Keratinocyte (primary cell): ENCODE data around the gene GALNT2. TPM values are rescaled to one million over a fixed set of nuclear protein-coding genes. Genes with fewer than 3 reads are reported as not detected.

Experiments used
- DNase-seq: peaks from one replicate; pipeline ENCODE4 v3.0.0-alpha.2; 2011; ENCODE audit warnings: low read depth, missing footprints, low spot score
- FAIRE-seq: peaks from 2 replicates; lab custom pipeline; 2011; peaks lifted over from hg19 to GRCh38; lab: Jason Lieb, UNC
- H2AFZ ChIP-seq: 2 replicates; pipeline ENCODE4 v1.6.0; 2012; ENCODE audit warnings: low read length, control low read depth, inconsistent platforms; ENCODE audit not compliant: control insufficient read depth
- H3K27ac ChIP-seq: 2 replicates; pipeline ENCODE4 v1.5.1; 2011; ENCODE audit warnings: low read length; ENCODE audit not compliant: control insufficient read depth, insufficient read depth
- H3K27me3 ChIP-seq: 3 replicates; pipeline ENCODE4 v1.6.0; 2011; ENCODE audit warnings: low read length; ENCODE audit not compliant: control insufficient read depth, insufficient read depth; ENCODE audit errors: extremely low read depth
- H3K36me3 ChIP-seq, 2 experiments: 2 replicates in 1 of 2; 3 replicates in 1 of 2; pipeline ENCODE4 v1.5.1; 2011; ENCODE audit warnings: low read length in 2 of 2, mild to moderate bottlenecking in 1 of 2; ENCODE audit not compliant: control insufficient read depth in 2 of 2, insufficient read depth in 2 of 2; ENCODE audit errors: extremely low read depth in 1 of 2
- H3K4me1 ChIP-seq: 3 replicates; pipeline ENCODE4 v1.5.1; 2011; ENCODE audit warnings: low read length; ENCODE audit not compliant: control insufficient read depth, insufficient read depth; ENCODE audit errors: extremely low read depth
- H3K4me2 ChIP-seq: 3 replicates; pipeline ENCODE4 v1.6.0; 2011; ENCODE audit warnings: low read depth, low read length; ENCODE audit not compliant: control insufficient read depth, insufficient read depth; ENCODE audit errors: extremely low read depth
- H3K4me3 ChIP-seq, 3 experiments: fragments of 200-600 bp in 1 of 3; sonication (generic) in 1 of 3; 2 replicates in 2 of 3; 3 replicates in 1 of 3; pipeline ENCODE4 v1.5.1; 2011 to 2016; ENCODE audit warnings: low read length in 3 of 3, mild to moderate bottlenecking in 3 of 3, control low read depth in 2 of 3, inconsistent platforms in 1 of 3, low read depth in 1 of 3, mixed read lengths in 1 of 3, mixed run types in 1 of 3, moderate library complexity in 1 of 3; ENCODE audit not compliant: control insufficient read depth in 2 of 3, insufficient read depth in 2 of 3; ENCODE audit errors: extremely low read depth in 1 of 3
- H3K79me2 ChIP-seq: 2 replicates; pipeline ENCODE4 v1.6.0; 2012; ENCODE audit warnings: low read length; ENCODE audit not compliant: control insufficient read depth, insufficient read depth
- H3K9ac ChIP-seq: 3 replicates; pipeline ENCODE4 v1.6.0; 2011; ENCODE audit warnings: low read length; ENCODE audit not compliant: control insufficient read depth, insufficient read depth; ENCODE audit errors: extremely low read depth
- H3K9me1 ChIP-seq: 3 replicates; pipeline ENCODE4 v1.6.0; 2011; ENCODE audit warnings: low read length; ENCODE audit not compliant: control insufficient read depth, insufficient read depth; ENCODE audit errors: extremely low read depth
- H3K9me3 ChIP-seq: 2 replicates; pipeline ENCODE4 v1.5.1; 2012; ENCODE audit warnings: low read depth, low read length; ENCODE audit not compliant: control insufficient read depth
- H4K20me1 ChIP-seq: 3 replicates; pipeline ENCODE4 v1.6.0; 2011; ENCODE audit warnings: low read length; ENCODE audit not compliant: control insufficient read depth, insufficient read depth; ENCODE audit errors: extremely low read depth
- EZH2 ChIP-seq: IDR thresholded peaks from one replicate; pipeline ENCODE4 v1.6.1; 2012; ENCODE audit warnings: inconsistent platforms, mild to moderate bottlenecking, low read length, moderate library complexity
- dilution Hi-C: fragments of 300-500 bp; cut with MboI; formaldehyde crosslinking; loops from one replicate; pipeline ENCODE4 v1.7.0; 2020; ENCODE audit warnings: low sequenced_read_pairs; ENCODE audit not compliant: extremely low pct_ligation_motif_present
- polyA plus RNA-seq, 5 experiments: library from polyadenylated mRNA; depleted of rRNA in 3 of 5; stranded (reverse) in 3 of 5; stranded (forward) in 1 of 5; unstranded in 1 of 5; fragments of >200 nt; gene quantifications; 1 replicate in 1 of 5; 2 replicates in 3 of 5; 3 replicates in 1 of 5; pipeline versions ENCODE4 v1.2.1 to v1.2.3, GENCODE V29; 2011 to 2012; ENCODE audit warnings: missing spikeins in 2 of 5, low read depth in 1 of 5, low replicate concordance in 1 of 5
- TF ChIP-seq, protein P1 (sequence below), 3 experiments: IDR thresholded peaks in 1 of 3; conservative IDR thresholded peaks in 1 of 3; optimal IDR thresholded peaks in 1 of 3; 2 replicates in 2 of 3; 3 replicates in 1 of 3; pipeline versions ENCODE3 to v1.5.1; 2011; ENCODE audit warnings: low read length in 3 of 3, mild to moderate bottlenecking in 3 of 3, moderate library complexity in 2 of 3, control low read depth in 1 of 3, inconsistent platforms in 1 of 3; ENCODE audit not compliant: insufficient read depth in 2 of 3; ENCODE audit errors: extremely low read depth in 1 of 3

GALNT2 gene
- polyA plus RNA-seq, 1 donor (not counting 4 experiments of a cell fraction or from before 2014, with no cell fraction given): 61.7 TPM

DNA sequence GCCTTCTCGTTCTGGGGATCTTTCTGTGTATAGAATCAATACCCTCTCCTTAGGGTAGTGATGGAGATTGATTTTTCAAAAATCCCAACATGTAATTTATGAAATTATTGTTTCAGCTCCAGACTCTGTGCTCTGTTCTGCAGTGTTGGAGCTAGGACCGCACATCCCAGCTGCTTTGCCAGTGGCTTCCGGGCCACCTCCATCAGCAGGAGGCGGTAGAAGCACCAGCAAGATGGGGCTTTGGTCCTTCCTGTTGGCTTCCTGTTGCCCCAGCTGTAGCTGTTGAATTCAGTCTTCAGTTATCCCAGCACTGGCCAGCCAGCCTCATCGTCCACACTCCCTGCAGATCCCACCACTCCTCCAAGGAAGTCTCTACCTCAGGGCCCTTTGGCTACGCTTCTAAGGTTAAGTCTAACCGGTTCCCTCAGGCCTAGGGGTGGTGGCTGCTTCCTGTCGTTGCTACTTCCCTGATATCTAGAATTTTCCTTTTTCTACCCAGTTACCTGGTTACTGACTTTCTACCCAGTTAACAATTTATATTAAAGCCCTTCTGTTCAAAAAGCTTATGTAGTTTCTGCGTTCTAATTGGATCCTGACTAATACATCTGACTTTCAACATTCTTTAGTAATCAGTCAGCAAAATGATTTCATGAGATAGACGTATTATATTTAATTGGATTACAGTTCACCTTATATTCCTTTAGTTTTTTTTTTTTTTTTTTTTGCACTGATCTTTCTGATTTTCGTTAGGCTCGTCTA lies 24.6 kb downstream of the GALNT2 start:
- Histone ChIP-seq H3K4me1 (peaks cover 35% of the 10 kb centered on the region), H3K4me2 (peak overlapping the region; percentile 53), H3K27me3 (no peaks in the 10 kb centered on the region), H3K4me3 (no peak overlapping the region), H3K27ac (peak overlapping the region; percentile 66), H3K9ac (peak overlapping the region; percentile 2), H3K9me1 (no peaks in the 10 kb centered on the region), H4K20me1 (no peaks in the 10 kb centered on the region), H2AFZ (no peak overlapping the region), H3K36me3 (peaks cover 17 to 18% of the 10 kb centered on the region in 2 experiments), H3K9me3 (no peaks in the 10 kb centered on the region), H3K79me2 (peaks cover 88% of the 10 kb centered on the region)
- TF ChIP-seq, protein P1, sequence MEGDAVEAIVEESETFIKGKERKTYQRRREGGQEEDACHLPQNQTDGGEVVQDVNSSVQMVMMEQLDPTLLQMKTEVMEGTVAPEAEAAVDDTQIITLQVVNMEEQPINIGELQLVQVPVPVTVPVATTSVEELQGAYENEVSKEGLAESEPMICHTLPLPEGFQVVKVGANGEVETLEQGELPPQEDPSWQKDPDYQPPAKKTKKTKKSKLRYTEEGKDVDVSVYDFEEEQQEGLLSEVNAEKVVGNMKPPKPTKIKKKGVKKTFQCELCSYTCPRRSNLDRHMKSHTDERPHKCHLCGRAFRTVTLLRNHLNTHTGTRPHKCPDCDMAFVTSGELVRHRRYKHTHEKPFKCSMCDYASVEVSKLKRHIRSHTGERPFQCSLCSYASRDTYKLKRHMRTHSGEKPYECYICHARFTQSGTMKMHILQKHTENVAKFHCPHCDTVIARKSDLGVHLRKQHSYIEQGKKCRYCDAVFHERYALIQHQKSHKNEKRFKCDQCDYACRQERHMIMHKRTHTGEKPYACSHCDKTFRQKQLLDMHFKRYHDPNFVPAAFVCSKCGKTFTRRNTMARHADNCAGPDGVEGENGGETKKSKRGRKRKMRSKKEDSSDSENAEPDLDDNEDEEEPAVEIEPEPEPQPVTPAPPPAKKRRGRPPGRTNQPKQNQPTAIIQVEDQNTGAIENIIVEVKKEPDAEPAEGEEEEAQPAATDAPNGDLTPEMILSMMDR (optimal IDR thresholded peaks at IDR 0.05 in 1 of 3, IDR thresholded peaks at IDR 0.05 in 1 of 3, conservative IDR thresholded peaks at IDR 0.05 in 1 of 3; ENCODE audit: extremely low read depth in 1 of 3, insufficient read depth in 2 of 3, low read length in 3 of 3): peak in 2 of 3 experiments; percentile 19 to 45
- TF ChIP-seq EZH2: no peak
- dilution Hi-C loops: no loop called here
- DNase-seq (no peak), FAIRE-seq (peak; percentile 20)

DNA sequence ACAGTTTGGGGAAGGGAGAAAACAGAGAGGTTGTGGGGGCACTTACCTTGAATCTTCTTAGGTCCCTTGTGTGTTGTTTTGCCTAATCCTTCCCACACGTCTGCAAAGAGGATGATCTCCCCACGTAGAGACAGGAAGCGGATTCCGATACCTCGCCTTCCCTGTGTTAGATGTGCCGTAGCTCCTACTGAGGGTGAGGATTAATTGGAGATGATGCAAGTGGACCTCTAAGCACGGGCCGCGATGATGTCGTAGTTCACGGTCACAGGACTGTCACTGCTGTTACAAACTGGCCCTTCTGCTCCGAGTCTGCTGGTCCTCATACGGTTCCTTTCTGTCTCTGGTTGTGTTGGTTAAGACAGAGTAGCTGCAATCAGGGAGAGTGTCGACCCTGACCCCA lies 27.7 kb downstream of the GALNT2 start:
- H3K27ac ChIP-seq: no peak overlapping the region
- H2AFZ ChIP-seq: no peak overlapping the region
- no peak for FAIRE-seq
- dilution Hi-C loops: no loop called here
- no peaks in the 10 kb centered on the region for H3K27me3 ChIP-seq
- no peak for TF ChIP-seq EZH2
- no peak overlapping the region for H3K4me2 ChIP-seq
- no peak for DNase-seq
- peaks cover 20% of the 10 kb centered on the region for H3K4me1 ChIP-seq
- H3K9me1 ChIP-seq: no peaks in the 10 kb centered on the region
- peaks cover 87% of the 10 kb centered on the region for H3K79me2 ChIP-seq
- no peaks in the 10 kb centered on the region for H3K9me3 ChIP-seq
- no peaks in the 10 kb centered on the region for H4K20me1 ChIP-seq
- peaks cover 13 to 21% of the 10 kb centered on the region in 2 experiments for H3K36me3 ChIP-seq
- no peak overlapping the region for H3K9ac ChIP-seq
- H3K4me3 ChIP-seq: no peak overlapping the region
